ENCODE results near the gene KRT26.

Gene KRT26

DNA sequence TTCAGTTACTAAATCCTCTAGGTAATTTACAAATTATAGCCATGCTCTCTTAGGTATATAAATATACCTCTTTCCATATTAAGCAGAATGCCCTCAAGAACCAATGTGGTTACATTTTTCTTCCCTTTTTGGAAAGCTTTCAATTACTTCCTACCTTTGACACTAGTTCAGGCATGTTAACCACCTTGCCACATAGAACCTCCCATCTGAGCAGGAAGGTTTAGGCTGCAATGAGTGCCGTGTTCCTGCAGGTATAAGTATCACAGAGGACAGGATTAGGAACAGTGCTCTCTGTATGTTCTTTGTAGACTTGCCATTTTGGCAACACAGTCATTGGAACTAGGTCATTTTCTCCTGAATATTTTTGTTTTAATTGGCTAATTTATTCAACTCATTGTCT is 37.0 kb downstream of the KRT26 start:
- Histone ChIP-seq H3K4me1 (ENCODE audit: control insufficient read depth, insufficient read depth, low read length) (no peaks in the 10 kb centered on the region), H3K9me3 (ENCODE audit: control insufficient read depth, insufficient read depth, low read length) (no peaks in the 10 kb centered on the region), H3K27ac (ENCODE audit: low read length) (no peak overlapping the region), H3K36me3 (ENCODE audit: control insufficient read depth, insufficient read depth, low read length) (no peaks in the 10 kb centered on the region), H3K27me3 (ENCODE audit: control insufficient read depth, insufficient read depth, low read length) (no peaks in the 10 kb centered on the region), H3K4me3 (ENCODE audit: low read length) (no peak overlapping the region)
- whole genome bisulfite sequencing (ENCODE audit: insufficient coverage, insufficient read length): no CpG with 5 or more reads among the region's 1 CpG
- DNase-seq (ENCODE audit: low read depth, low spot score): no peak

DNA sequence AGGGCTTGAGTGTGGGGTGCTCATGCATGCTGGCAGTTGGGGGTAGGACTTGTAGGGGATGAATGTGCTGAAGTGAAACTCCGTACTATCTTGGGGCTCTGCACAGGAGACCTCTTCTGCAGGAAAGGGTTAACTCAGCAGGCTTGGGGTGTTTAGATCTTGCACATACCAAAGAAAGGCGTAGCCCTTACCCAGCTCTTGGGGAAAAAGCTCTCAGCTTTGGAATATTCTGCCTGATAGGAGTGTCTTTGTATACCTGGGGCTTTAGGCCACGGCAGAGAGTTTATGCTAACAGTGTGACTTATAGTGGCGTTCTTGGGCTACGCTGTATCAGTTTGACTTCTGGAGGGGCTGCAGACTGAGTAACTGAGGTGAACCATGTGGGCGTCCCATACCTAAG is 38.0 kb downstream of the KRT26 start:
- no CpG with 5 or more reads among the region's 6 CpGs for WGBS (ENCODE audit: insufficient coverage, insufficient read length)
- Histone ChIP-seq H3K4me1 (ENCODE audit: control insufficient read depth, insufficient read depth, low read length) (no peaks in the 10 kb centered on the region), H3K27me3 (ENCODE audit: control insufficient read depth, insufficient read depth, low read length) (no peaks in the 10 kb centered on the region), H3K9me3 (ENCODE audit: control insufficient read depth, insufficient read depth, low read length) (no peaks in the 10 kb centered on the region), H3K27ac (ENCODE audit: low read length) (no peak overlapping the region), H3K4me3 (ENCODE audit: low read length) (no peak overlapping the region), H3K36me3 (ENCODE audit: control insufficient read depth, insufficient read depth, low read length) (no peaks in the 10 kb centered on the region)
- no peak for DNase-seq (ENCODE audit: low read depth, low spot score)

DNA sequence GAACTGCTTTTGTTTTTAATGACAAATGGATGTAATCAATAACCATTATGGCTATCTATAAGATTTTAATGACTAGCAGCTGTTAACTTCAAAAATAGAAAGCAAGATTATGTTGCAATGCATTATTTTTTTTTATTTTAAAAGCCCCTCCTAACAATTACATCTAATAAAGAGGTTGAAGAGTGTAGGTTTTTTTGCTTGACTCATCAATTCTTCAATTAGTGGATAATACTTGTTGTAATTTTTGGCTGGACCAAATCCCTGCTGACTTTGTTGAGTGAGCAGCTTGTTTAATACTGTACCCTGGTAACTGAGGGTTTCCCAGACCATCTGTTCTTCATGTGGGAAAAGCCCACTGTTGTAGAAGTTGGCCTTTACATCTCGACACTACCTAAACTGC is 41.0 kb downstream of the KRT26 start:
- no CpG with 5 or more reads among the region's 1 CpG for WGBS (ENCODE audit: insufficient coverage, insufficient read length)
- Histone ChIP-seq H3K27me3 (ENCODE audit: control insufficient read depth, insufficient read depth, low read length) (no peaks in the 10 kb centered on the region), H3K4me3 (ENCODE audit: low read length) (no peak overlapping the region)

DNA sequence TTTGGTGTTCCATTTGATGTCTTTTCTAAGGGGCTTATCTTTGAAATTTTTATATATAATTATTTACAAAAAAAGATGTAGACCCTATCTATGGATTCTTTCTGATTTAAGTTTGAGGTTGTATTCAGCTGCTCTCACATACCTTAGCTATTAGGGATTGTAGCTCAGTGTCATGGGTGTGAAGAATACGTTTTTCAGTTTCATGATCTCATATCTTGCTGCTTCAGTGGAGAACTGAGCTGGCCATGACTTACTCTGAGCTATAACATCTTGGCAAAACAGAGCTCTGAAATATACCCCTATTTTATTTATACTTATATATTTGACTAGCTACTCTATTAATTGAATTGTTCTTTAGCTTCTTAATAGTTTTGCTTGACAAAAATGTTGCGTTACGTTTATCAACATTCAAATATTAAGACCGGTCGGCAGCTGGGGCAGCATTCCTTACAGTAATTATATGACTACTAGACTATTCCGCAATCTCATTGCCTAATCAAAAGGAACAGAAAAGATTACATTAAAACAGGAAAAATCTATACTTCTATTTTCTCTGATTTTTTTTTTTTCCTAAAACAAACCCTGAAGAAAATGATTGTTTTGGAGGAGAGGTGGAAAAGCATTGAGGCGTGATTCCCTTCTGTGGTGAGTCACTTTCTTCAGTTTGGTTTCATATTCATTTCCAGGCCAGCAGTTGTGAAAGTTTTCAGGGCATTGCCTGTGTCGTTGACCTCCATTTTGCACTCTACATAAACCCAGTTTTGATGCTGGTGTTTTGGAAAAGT is 44.4 kb downstream of the KRT26 start:
- Histone ChIP-seq H3K27ac (ENCODE audit: low read length) (no peak overlapping the region), H3K4me1 (ENCODE audit: control insufficient read depth, insufficient read depth, low read length) (no peaks in the 10 kb centered on the region), H3K36me3 (ENCODE audit: control insufficient read depth, insufficient read depth, low read length) (no peaks in the 10 kb centered on the region), H3K27me3 (ENCODE audit: control insufficient read depth, insufficient read depth, low read length) (no peaks in the 10 kb centered on the region), H3K9me3 (ENCODE audit: control insufficient read depth, insufficient read depth, low read length) (no peaks in the 10 kb centered on the region), H3K4me3 (ENCODE audit: low read length) (no peak overlapping the region)
- no peak for DNase-seq (ENCODE audit: low read depth, low spot score)
- no CpG with 5 or more reads among the region's 8 CpGs for WGBS (ENCODE audit: insufficient coverage, insufficient read length)

More for the DNA sequence above, 41.0 kb downstream of the KRT26 start:
- no peak overlapping the region for H3K27ac ChIP-seq (ENCODE audit: low read length)
- no peaks in the 10 kb centered on the region for H3K4me1 ChIP-seq (ENCODE audit: control insufficient read depth, insufficient read depth, low read length)
- H3K36me3 ChIP-seq (ENCODE audit: control insufficient read depth, insufficient read depth, low read length): no peaks in the 10 kb centered on the region
- no peaks in the 10 kb centered on the region for H3K9me3 ChIP-seq (ENCODE audit: control insufficient read depth, insufficient read depth, low read length)
- DNase-seq (ENCODE audit: low read depth, low spot score): no peak

DNA sequence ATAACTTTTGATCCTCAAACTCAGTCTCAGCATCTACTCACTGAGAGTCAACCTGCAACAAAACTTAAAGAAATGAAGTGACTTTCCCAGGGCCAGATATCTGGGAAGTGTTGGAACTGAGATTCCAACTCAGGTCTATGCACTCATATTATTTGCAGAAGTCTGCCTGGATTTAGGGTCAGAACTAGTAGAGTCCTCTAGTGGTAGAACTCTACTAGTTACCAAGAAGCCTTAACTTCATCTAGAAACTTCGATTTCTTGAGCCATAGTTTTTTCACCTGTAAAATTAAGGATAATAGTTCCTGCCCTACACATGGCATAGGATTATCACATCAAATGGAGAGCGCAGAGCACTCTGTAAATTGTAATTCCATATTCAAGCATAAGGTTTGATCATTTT is 45.1 kb downstream of the KRT26 start:
- Histone ChIP-seq H3K36me3 (ENCODE audit: control insufficient read depth, insufficient read depth, low read length) (no peaks in the 10 kb centered on the region), H3K27ac (ENCODE audit: low read length) (no peak overlapping the region), H3K27me3 (ENCODE audit: control insufficient read depth, insufficient read depth, low read length) (no peaks in the 10 kb centered on the region), H3K4me3 (ENCODE audit: low read length) (no peak overlapping the region), H3K4me1 (ENCODE audit: control insufficient read depth, insufficient read depth, low read length) (no peaks in the 10 kb centered on the region), H3K9me3 (ENCODE audit: control insufficient read depth, insufficient read depth, low read length) (no peaks in the 10 kb centered on the region)
- no CpG with 5 or more reads among the region's 2 CpGs for WGBS (ENCODE audit: insufficient coverage, insufficient read length)
- no peak for DNase-seq (ENCODE audit: low read depth, low spot score)

DNA sequence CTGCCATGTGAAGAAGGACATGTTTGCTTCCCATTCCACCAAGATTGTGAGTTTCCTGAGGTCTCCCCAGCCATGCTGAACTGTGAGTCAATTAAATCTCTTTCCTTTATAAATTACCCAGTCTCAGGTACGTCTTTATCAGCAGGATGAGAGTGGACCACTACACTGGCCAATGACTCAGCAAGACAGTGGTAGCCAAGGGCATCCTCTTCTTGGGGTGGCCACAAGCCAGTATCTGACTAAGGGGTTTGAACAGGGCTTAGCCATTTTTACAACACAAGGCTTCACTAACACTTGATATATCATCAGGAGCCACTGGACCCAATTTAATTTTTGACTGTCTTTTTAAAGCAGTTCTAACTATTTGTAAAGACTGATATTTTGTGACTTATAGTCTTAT is 47.3 kb downstream of the KRT26 start:
- Histone ChIP-seq H3K36me3 (ENCODE audit: control insufficient read depth, insufficient read depth, low read length) (no peaks in the 10 kb centered on the region), H3K27me3 (ENCODE audit: control insufficient read depth, insufficient read depth, low read length) (no peaks in the 10 kb centered on the region), H3K4me1 (ENCODE audit: control insufficient read depth, insufficient read depth, low read length) (no peaks in the 10 kb centered on the region), H3K4me3 (ENCODE audit: low read length) (no peak overlapping the region), H3K27ac (ENCODE audit: low read length) (no peak overlapping the region), H3K9me3 (ENCODE audit: control insufficient read depth, insufficient read depth, low read length) (no peaks in the 10 kb centered on the region)
- DNase-seq (ENCODE audit: low read depth, low spot score): no peak
- WGBS (ENCODE audit: insufficient coverage, insufficient read length): no CpG with 5 or more reads among the region's 1 CpG

DNA sequence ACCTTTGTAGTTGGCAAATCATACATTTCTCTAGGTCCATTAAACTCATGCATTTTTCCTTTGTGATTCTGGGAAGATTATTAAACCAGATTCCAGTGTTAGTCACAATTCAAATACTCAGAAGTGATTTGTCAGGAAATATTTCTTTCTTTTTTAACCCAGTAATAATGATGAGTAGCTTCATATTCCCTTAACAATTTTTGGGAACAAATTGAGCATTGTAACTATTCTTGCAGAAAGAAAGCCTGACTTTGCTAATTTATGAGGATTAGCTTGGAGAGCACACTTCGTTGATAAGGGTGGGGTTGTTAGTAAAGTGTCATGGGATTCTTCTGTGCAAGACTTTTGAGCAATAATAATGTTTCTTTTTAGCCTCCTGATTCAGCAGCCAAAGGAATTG is 49.8 kb downstream of the KRT26 start:
- no CpG with 5 or more reads among the region's 1 CpG for WGBS (ENCODE audit: insufficient coverage, insufficient read length)
- Histone ChIP-seq H3K36me3 (ENCODE audit: control insufficient read depth, insufficient read depth, low read length) (no peaks in the 10 kb centered on the region), H3K9me3 (ENCODE audit: control insufficient read depth, insufficient read depth, low read length) (no peaks in the 10 kb centered on the region), H3K27me3 (ENCODE audit: control insufficient read depth, insufficient read depth, low read length) (no peaks in the 10 kb centered on the region), H3K4me1 (ENCODE audit: control insufficient read depth, insufficient read depth, low read length) (no peaks in the 10 kb centered on the region), H3K4me3 (ENCODE audit: low read length) (no peak overlapping the region), H3K27ac (ENCODE audit: low read length) (no peak overlapping the region)
- no peak for DNase-seq (ENCODE audit: low read depth, low spot score)

DNA sequence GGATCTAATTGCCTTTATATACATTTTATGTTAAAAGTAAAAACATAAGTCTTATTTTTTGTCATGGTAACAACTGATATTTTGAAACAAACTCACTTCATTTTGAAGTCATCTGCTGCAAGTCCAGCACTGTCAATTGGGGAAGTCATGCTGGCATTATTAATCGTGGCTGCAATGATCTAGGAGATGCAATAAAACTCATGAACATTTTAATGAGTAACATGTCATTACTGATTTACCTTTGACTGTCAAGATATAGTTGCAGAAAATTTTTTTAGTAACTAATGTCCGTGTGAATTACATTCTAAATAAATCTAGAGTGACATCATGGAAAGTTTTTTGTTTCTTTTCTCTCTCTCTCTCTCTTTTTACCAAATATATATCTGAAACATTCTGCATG is 51.1 kb downstream of the KRT26 start:
- no peaks in the 10 kb centered on the region for H3K9me3 ChIP-seq (ENCODE audit: control insufficient read depth, insufficient read depth, low read length)
- H3K4me1 ChIP-seq (ENCODE audit: control insufficient read depth, insufficient read depth, low read length): no peaks in the 10 kb centered on the region
- no peak for DNase-seq (ENCODE audit: low read depth, low spot score)
- H3K27ac ChIP-seq (ENCODE audit: low read length): no peak overlapping the region
- no peaks in the 10 kb centered on the region for H3K36me3 ChIP-seq (ENCODE audit: control insufficient read depth, insufficient read depth, low read length)
- H3K4me3 ChIP-seq (ENCODE audit: low read length): no peak overlapping the region
- no peaks in the 10 kb centered on the region for H3K27me3 ChIP-seq (ENCODE audit: control insufficient read depth, insufficient read depth, low read length)
- no CpG with 5 or more reads among the region's 2 CpGs for WGBS (ENCODE audit: insufficient coverage, insufficient read length)

DNA sequence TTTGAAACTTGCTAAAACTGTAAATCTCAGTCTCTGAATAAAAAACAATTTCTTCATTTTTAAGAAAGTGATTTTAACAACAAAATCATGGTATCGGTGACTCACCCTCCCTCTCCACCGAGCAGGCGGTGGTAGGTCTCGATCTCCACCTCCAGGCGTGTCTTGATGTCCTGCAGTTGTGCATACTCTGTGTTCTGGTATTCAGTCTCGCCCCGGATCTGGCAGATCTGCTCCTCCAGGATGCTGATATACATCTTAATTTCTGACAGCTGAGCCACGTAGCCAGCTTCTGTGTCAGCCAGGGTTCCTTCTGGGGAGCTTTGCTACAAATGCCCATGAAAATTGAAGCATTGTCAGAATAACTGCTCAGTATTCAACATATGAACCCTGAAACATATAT is 53.1 kb downstream of the KRT26 start:
- no peak overlapping the region for H3K27ac ChIP-seq (ENCODE audit: low read length)
- H3K4me3 ChIP-seq (ENCODE audit: low read length): no peak overlapping the region
- H3K36me3 ChIP-seq (ENCODE audit: control insufficient read depth, insufficient read depth, low read length): no peaks in the 10 kb centered on the region
- H3K9me3 ChIP-seq (ENCODE audit: control insufficient read depth, insufficient read depth, low read length): no peaks in the 10 kb centered on the region
- H3K4me1 ChIP-seq (ENCODE audit: control insufficient read depth, insufficient read depth, low read length): no peaks in the 10 kb centered on the region
- WGBS (ENCODE audit: insufficient coverage, insufficient read length): no CpG with 5 or more reads among the region's 8 CpGs
- no peaks in the 10 kb centered on the region for H3K27me3 ChIP-seq (ENCODE audit: control insufficient read depth, insufficient read depth, low read length)
- no peak for DNase-seq (ENCODE audit: low read depth, low spot score)

DNA sequence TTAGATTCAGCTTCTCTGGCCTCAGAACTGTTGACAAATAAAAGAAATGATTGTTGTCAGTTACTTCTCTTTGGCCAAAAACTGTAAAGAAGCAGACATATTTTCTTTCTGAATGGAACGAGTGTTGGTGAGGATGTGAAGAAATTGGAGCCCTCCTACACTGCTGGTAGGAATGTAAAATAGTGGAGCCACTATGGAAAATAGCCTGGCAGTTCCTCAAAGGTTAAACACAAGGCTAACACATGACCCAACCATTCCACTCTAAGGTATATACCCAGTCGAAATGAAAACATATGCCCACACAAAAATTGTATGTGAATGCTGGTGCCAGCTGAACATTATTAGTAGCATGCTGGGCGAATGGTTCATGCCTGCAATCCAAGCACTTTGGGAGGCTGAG is 54.2 kb downstream of the KRT26 start:
- no peak overlapping the region for H3K4me3 ChIP-seq (ENCODE audit: low read length)
- H3K4me1 ChIP-seq (ENCODE audit: control insufficient read depth, insufficient read depth, low read length): no peaks in the 10 kb centered on the region
- no peak for DNase-seq (ENCODE audit: low read depth, low spot score)
- H3K27me3 ChIP-seq (ENCODE audit: control insufficient read depth, insufficient read depth, low read length): no peaks in the 10 kb centered on the region
- no peaks in the 10 kb centered on the region for H3K36me3 ChIP-seq (ENCODE audit: control insufficient read depth, insufficient read depth, low read length)
- H3K27ac ChIP-seq (ENCODE audit: low read length): no peak overlapping the region
- no CpG with 5 or more reads among the region's 3 CpGs for WGBS (ENCODE audit: insufficient coverage, insufficient read length)
- no peaks in the 10 kb centered on the region for H3K9me3 ChIP-seq (ENCODE audit: control insufficient read depth, insufficient read depth, low read length)
